Stimulated activated CD8-positive, alpha-beta memory T cell treated with anti-CD3 and anti-CD28 coated beads, Interleukin-12 subunit alpha, Interleukin-12 subunit beta, amount 100 ng/mL, for 1 hour (primary cell): Measurements from ENCODE around the gene SYT2.
A peak's percentile ranks its signal among the peaks of the same experiment; 100 is the strongest.
"Not testable (repeated sequence)": the region's sequence is repeated elsewhere in the genome, so short reads cannot be mapped to it uniquely, and the experiment has no call there.

Source experiments
- DNase-seq: peaks from one replicate; pipeline ENCODE4 v3.0.0-alpha.2; 2020; ENCODE audit warnings: low read depth

Gene SYT2

GRCh38 chr1:202643397-202644218, 66.6 kb downstream of the SYT2 start:
- no peak for DNase-seq

- DNase-seq: no peak
Measured at GRCh38 chr1:202642619-202643291, 67.5 kb downstream of the SYT2 start.

GRCh38 chr1:202642212-202642611, 68.0 kb downstream of the SYT2 start:
- no peak for DNase-seq

GRCh38 chr1:202639500-202639899, 70.8 kb downstream of the SYT2 start:
- no peak for DNase-seq

GRCh38 chr1:202638701-202639305, 71.5 kb downstream of the SYT2 start:
- not testable (repeated sequence) for DNase-seq

- no peak for DNase-seq
Measured at GRCh38 chr1:202638019-202638700, 72.1 kb downstream of the SYT2 start.

GRCh38 chr1:202637321-202638018, 72.8 kb downstream of the SYT2 start:
- not testable (repeated sequence) for DNase-seq

GRCh38 chr1:202636171-202636570, 74.1 kb downstream of the SYT2 start:
- not testable (repeated sequence) for DNase-seq

GRCh38 chr1:202632241-202632640, 78.0 kb downstream of the SYT2 start:
- DNase-seq: no peak

- DNase-seq: no peak
Measured at GRCh38 chr1:202631076-202631923, 79.0 kb downstream of the SYT2 start.

- DNase-seq: no peak
Measured at GRCh38 chr1:202630541-202630940, 79.7 kb downstream of the SYT2 start.

GRCh38 chr1:202630096-202630495, 80.2 kb downstream of the SYT2 start:
- DNase-seq: not testable (repeated sequence)

GRCh38 chr1:202629257-202629811, 80.9 kb downstream of the SYT2 start:
- DNase-seq: not testable (repeated sequence)

- DNase-seq: no peak
Measured at GRCh38 chr1:202628646-202629215, 81.5 kb downstream of the SYT2 start.

- DNase-seq: no peak
Measured at GRCh38 chr1:202627841-202628565, 82.3 kb downstream of the SYT2 start.

GRCh38 chr1:202627036-202627435, 83.2 kb downstream of the SYT2 start:
- not testable (repeated sequence) for DNase-seq

- DNase-seq: peak; percentile 20
Measured at GRCh38 chr1:202625416-202626360, 84.6 kb downstream of the SYT2 start.

- DNase-seq: no peak
Measured at GRCh38 chr1:202624781-202625108, 85.5 kb downstream of the SYT2 start.
